OCI-LY1 (cell line): ENCODE measurements around the gene ZDHHC20.

Source experiments
- EZH2 ChIP-seq: fragments of 200-600 bp; sonication (generic), shearing (Covaris generic); IDR thresholded peaks from 2 replicates; pipeline ENCODE4 v1.8.0; 2017; ENCODE audit warnings: borderline replicate concordance, mixed run types, mild to moderate bottlenecking, antibody characterized with exemption, low read length, moderate library complexity, mixed read lengths
- TF ChIP-seq, protein P1 (sequence below): fragments of 200-600 bp; sonication (generic), shearing (Covaris generic); IDR thresholded peaks from 2 replicates; pipeline ENCODE4 v1.5.1; 2017; ENCODE audit warnings: mild to moderate bottlenecking, antibody characterized with exemption, low read length, moderate library complexity, mixed read lengths

DNA sequence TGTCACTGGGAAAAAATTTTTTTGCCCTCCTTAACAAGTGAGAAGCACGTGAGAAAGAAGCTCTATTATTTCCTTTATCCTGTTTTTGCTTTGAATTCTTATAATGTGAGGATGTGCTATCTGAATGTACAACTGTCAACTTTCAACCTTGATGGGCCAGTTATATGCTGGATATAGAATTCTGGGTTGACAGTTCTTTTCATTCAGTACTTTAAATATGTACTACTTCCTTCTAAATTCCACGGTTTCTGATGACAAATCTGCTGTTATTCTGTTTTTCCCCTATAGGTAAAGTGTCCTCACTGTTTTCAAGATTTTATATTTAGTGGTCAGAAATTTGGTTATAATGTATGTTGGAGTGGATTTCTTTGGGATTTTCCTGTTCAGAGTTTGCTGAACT, 29.9 kb downstream of the ZDHHC20 start:
- TF ChIP-seq, protein P1, sequence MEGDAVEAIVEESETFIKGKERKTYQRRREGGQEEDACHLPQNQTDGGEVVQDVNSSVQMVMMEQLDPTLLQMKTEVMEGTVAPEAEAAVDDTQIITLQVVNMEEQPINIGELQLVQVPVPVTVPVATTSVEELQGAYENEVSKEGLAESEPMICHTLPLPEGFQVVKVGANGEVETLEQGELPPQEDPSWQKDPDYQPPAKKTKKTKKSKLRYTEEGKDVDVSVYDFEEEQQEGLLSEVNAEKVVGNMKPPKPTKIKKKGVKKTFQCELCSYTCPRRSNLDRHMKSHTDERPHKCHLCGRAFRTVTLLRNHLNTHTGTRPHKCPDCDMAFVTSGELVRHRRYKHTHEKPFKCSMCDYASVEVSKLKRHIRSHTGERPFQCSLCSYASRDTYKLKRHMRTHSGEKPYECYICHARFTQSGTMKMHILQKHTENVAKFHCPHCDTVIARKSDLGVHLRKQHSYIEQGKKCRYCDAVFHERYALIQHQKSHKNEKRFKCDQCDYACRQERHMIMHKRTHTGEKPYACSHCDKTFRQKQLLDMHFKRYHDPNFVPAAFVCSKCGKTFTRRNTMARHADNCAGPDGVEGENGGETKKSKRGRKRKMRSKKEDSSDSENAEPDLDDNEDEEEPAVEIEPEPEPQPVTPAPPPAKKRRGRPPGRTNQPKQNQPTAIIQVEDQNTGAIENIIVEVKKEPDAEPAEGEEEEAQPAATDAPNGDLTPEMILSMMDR, result no peak
- no peak for TF ChIP-seq EZH2
